ENCODE results near the gene DHRS2.

Gene DHRS2

DNA sequence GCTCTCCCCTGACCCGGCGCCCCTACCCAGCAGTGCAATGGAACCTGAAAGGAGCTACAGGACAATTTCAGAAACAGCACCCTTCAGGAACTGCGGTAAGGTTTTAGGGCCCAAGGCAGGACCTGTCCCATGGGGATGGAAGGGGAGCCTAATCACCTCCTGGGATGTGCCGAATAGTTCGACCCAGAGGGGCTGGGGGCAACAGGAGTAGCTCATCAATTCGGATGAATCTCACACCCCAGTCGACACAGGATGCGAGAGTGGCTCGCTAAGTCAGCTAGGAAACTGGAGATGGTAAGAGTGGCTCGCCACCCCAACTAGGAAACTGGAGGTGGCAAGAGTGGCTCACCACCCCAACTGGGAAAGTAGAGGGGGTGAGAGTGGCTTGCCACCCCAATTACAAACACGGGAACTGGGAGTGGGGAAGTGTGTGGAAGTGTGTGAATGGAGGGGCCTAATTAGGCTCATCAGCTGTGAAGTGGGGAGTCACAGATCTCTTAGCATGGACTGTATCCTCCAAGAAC lies 57.1 kb downstream of the DHRS2 start:
- DNase-seq (ENCODE audit: low read depth) = no peak
- TF ChIP-seq CTCF (IDR thresholded peaks at IDR 0.05; ENCODE audit: low read length, missing control alignments) = no peak

DNA sequence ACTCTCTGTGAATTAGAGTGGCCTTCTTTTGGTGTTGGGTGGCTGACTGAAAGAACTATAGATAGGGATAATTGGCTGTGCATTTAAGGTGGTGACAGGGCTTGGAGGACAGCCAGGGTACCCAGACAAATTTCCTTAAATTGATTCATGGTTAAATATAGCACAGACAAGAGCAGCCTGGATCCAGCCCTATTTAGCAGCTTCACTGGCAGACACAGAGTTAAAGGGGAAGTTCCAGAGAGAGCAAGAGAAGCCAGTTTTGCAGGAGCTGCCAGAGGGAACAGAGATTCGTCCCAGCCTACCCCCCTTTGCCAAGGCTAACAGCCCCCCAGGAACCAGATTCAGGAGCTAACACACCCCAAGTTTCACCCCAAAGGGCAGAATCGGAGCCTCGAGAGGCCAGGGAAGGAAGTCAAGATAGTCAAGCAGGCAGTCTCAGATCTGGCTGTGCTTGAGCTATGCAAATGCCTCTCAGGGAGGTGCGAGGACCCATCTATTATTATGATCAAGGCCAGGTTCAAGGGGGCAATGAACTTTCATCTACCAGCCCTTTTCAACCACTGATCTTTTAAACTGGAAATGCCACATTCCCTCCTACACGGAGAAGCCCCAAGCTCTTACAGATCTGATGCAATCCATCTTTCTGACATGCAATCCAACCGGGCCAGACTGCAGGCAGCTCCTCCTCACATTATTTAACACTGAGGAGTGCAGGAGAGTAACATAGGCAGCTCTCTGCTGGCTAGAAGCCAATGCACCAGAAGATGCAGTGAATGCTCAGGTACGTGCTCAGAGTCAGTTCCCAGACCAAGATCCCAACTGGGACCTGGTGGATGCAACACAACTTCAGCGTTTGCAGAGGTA lies 58.2 kb downstream of the DHRS2 start:
- DNase-seq (ENCODE audit: low read depth) = peak; percentile 57
- H3K4me3 ChIP-seq (replicated peaks; ENCODE audit: low read depth, low read length) = no peak overlapping the region

More for the DNA sequence above, 57.1 kb downstream of the DHRS2 start:
- no peak overlapping the region for H3K4me3 ChIP-seq (replicated peaks; ENCODE audit: low read depth, low read length)

More for the DNA sequence above, 58.2 kb downstream of the DHRS2 start:
- no peak for TF ChIP-seq CTCF (IDR thresholded peaks at IDR 0.05; ENCODE audit: low read length, missing control alignments)
